GM06990 (cell line): ENCODE data around the gene SYNE3.

Experiments
- DNase-seq: peaks from one replicate; pipeline ENCODE4 v3.0.0-alpha.2; 2011; ENCODE audit not compliant: insufficient read length; ENCODE audit errors: extremely low read depth
- H3K27me3 ChIP-seq: replicated peaks from 2 replicates; pipeline ENCODE4 v1.6.0; 2011; ENCODE audit warnings: low read length; ENCODE audit not compliant: control insufficient read depth, insufficient read depth
- H3K36me3 ChIP-seq: 2 replicates; pipeline ENCODE4 v1.5.1; 2011; ENCODE audit warnings: low read length; ENCODE audit not compliant: control insufficient read depth, insufficient read depth
- H3K4me3 ChIP-seq: replicated peaks from 2 replicates; pipeline ENCODE4 v1.5.1; 2011; ENCODE audit warnings: low read depth, mild to moderate bottlenecking, control low read depth, low read length
- CTCF ChIP-seq: IDR thresholded peaks from 2 replicates; pipeline ENCODE4 v1.5.1; 2011; ENCODE audit warnings: low read length, control low read depth, mild to moderate bottlenecking, inconsistent platforms; ENCODE audit not compliant: insufficient read depth, poor library complexity, severe bottlenecking

SYNE3 gene

GRCh38 chr14:95479494-95479893 lies 37.0 kb downstream of the SYNE3 start:
- no peak for DNase-seq
- peaks cover 26% of the 10 kb centered on the region for H3K36me3 ChIP-seq

GRCh38 chr14:95478818-95479217 lies 37.6 kb downstream of the SYNE3 start:
- no peak for TF ChIP-seq CTCF
- no peaks in the 10 kb centered on the region for H3K27me3 ChIP-seq

More at GRCh38 chr14:95479494-95479893, 37.0 kb downstream of the SYNE3 start:
- Histone ChIP-seq H3K4me3 (no peak overlapping the region), H3K27me3 (no peaks in the 10 kb centered on the region)
- no peak for TF ChIP-seq CTCF

GRCh38 chr14:95478309-95478708 lies 38.1 kb downstream of the SYNE3 start:
- DNase-seq = no peak
- Histone ChIP-seq H3K4me3 (no peak overlapping the region), H3K27me3 (no peaks in the 10 kb centered on the region), H3K36me3 (peaks cover 37% of the 10 kb centered on the region)
- no peak for TF ChIP-seq CTCF

More at GRCh38 chr14:95478818-95479217, 37.6 kb downstream of the SYNE3 start:
- no peak overlapping the region for H3K4me3 ChIP-seq
- no peak for DNase-seq
- peaks cover 33% of the 10 kb centered on the region for H3K36me3 ChIP-seq

GRCh38 chr14:95477411-95478269 lies 38.8 kb downstream of the SYNE3 start:
- peaks cover 43% of the 10 kb centered on the region for H3K36me3 ChIP-seq
- H3K27me3 ChIP-seq = no peaks in the 10 kb centered on the region
- no peak overlapping the region for H3K4me3 ChIP-seq
- TF ChIP-seq CTCF = no peak
- no peak for DNase-seq

- TF ChIP-seq CTCF = no peak
Observed at GRCh38 chr14:95476747-95477146, 39.7 kb downstream of the SYNE3 start.

More at GRCh38 chr14:95476747-95477146, 39.7 kb downstream of the SYNE3 start:
- Histone ChIP-seq H3K4me3 (no peak overlapping the region), H3K36me3 (peaks cover 51% of the 10 kb centered on the region), H3K27me3 (no peaks in the 10 kb centered on the region)
- no peak for DNase-seq
